Ascending aorta (tissue), 2 donors: ENCODE data around the gene IFNL4. TPM values are rescaled to one million over a fixed set of nuclear protein-coding genes. Genes with fewer than 3 reads are reported as not detected.

Source experiments
- DNase-seq, 2 donors: peaks; one replicate each; pipeline ENCODE4 v3.0.0-alpha.2; 2019; ENCODE audit warnings: low spot score in 2 of 2
- H3K27ac ChIP-seq, 2 donors: fragments of 200-600 bp; sonication (generic); one replicate each; pipeline ENCODE4 v1.5.1; 2016 to 2017; ENCODE audit warnings: mild to moderate bottlenecking in 1 of 2
- H3K27me3 ChIP-seq: fragments of 200-600 bp; sonication (generic); one replicate; pipeline ENCODE4 v1.5.1; 2017
- H3K36me3 ChIP-seq, 2 donors: fragments of 200-600 bp; sonication (generic); one replicate each; pipeline ENCODE4 v1.5.1; 2016
- H3K4me1 ChIP-seq, 2 donors: fragments of 200-600 bp; sonication (generic); one replicate each; pipeline ENCODE4 v1.5.1; 2016 to 2017; ENCODE audit warnings: mild to moderate bottlenecking in 1 of 2
- H3K4me3 ChIP-seq, 2 donors: fragments of 200-600 bp; sonication (generic); one replicate each; pipeline ENCODE4 v1.5.1; 2016 to 2017; ENCODE audit warnings: mild to moderate bottlenecking in 1 of 2
- H3K9me3 ChIP-seq, 2 donors: fragments of 200-600 bp; sonication (generic); one replicate each; pipeline ENCODE4 v1.5.1; 2016
- intact Hi-C: fragments of 100-400 bp; cut with DNase I; formaldehyde crosslinking; loops from one replicate; pipeline ENCODE4 v1.15.1; 2023
- total RNA-seq: library from RNA; depleted of rRNA; stranded (reverse); fragments of >200 nt; gene quantifications from one replicate; pipeline ENCODE4 v1.1.0, GENCODE V29; 2016
- TF ChIP-seq, protein P1 (sequence below), 3 experiments: fragments of 200-600 bp in 2 of 3; fragments of 450-650 bp in 1 of 3; sonication (generic) in 2 of 3; IDR thresholded peaks; one replicate each; pipeline ENCODE4 v1.5.1; 2016 to 2019; ENCODE audit warnings: antibody characterized with exemption in 3 of 3, mild to moderate bottlenecking in 1 of 3, moderate library complexity in 1 of 3

The IFNL4 gene
- total RNA-seq, 1 donor from 2014 or later, result not detected

DNA sequence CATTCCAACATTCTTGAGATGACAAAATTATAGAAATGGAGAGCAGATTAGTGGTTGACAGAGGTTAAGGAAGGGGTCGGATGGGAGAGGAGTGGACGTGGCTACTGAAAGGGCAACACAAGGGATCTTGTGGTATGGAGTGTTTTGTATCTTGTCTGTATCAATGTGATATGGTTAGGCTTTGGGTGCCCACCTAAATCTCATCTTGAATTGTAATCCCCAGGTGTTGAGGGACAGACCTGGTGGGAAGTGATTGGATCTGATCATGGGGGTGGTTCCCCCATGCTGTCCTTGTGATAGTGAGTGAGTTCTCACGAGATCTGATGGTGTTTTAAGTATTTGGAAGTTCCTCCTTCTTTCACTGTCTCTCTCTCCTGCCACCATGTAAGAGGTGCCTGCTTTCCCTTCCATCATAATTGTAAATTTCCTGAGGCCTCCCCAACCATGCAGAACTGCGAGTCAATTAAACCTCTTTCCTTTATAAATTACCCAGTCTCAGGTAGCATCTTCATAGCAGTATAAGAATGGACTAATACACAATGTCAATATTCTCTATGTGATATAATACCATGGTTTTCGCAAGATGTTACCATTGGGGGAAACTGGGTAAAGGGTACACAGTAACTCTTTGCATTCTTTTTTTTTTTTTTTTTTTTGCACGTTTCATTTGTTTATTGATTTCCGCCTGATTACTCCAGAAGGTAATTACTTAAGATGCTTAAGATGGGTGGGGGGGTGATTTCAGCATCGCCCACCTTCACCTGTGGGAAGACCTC, 4.9 kb upstream of the IFNL4 start:
- Histone ChIP-seq H3K4me1 (no peaks in the 10 kb centered on the region), H3K27me3 (peaks cover 2% of the 10 kb centered on the region), H3K4me3 (no peak overlapping the region), H3K36me3 (no peaks in the 10 kb centered on the region), H3K9me3 (no peaks in the 10 kb centered on the region), H3K27ac (no peak overlapping the region)
- TF ChIP-seq, protein P1, sequence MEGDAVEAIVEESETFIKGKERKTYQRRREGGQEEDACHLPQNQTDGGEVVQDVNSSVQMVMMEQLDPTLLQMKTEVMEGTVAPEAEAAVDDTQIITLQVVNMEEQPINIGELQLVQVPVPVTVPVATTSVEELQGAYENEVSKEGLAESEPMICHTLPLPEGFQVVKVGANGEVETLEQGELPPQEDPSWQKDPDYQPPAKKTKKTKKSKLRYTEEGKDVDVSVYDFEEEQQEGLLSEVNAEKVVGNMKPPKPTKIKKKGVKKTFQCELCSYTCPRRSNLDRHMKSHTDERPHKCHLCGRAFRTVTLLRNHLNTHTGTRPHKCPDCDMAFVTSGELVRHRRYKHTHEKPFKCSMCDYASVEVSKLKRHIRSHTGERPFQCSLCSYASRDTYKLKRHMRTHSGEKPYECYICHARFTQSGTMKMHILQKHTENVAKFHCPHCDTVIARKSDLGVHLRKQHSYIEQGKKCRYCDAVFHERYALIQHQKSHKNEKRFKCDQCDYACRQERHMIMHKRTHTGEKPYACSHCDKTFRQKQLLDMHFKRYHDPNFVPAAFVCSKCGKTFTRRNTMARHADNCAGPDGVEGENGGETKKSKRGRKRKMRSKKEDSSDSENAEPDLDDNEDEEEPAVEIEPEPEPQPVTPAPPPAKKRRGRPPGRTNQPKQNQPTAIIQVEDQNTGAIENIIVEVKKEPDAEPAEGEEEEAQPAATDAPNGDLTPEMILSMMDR (IDR thresholded peaks at IDR 0.05), result no peak
- intact Hi-C loops, result no loop called here
- no peak for DNase-seq

DNA sequence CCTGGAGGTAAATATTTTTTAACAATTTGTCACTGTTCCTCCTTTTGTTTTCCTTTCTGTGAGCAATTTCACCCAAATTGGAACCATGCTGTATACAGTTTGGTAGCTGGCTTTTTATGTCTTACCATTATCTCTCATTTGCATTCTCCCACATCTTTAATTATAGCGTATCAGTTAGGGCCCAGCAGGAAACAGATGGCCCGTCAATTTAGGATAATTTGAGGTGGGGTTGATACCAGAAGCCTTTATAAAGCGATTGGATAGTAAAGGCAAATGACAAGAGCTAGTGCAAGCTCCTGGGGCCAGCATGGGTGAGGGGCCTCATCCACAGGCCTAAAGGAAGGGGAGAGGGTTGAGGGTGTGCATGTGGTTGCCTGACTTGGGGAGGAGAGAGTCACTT, 3.8 kb upstream of the IFNL4 start:
- TF ChIP-seq, protein P1 (IDR thresholded peaks at IDR 0.05), result no peak

DNA sequence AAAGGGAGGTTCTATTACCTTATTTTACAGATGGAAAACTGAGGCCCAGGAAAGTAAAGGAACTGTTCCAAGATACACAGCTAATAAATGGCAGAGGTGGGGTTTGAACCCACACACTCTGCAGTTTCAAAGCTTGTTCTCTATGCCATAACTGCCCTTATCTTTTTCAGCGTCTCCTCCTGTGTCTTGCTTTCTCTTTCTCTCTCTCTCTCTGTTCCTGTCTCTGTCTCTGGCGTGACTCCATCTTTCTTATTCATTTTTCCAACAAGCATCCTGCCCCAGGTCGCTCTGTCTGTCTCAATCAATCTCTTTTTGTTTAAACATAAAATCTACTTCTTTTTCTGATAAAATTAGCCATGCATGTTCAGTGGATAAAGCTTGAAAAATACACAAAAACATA, 3.2 kb upstream of the IFNL4 start:
- intact Hi-C loops, result no loop called here
- H3K4me3 ChIP-seq, result no peak overlapping the region
- H3K4me1 ChIP-seq, result no peaks in the 10 kb centered on the region
- no peak overlapping the region for H3K27ac ChIP-seq
- DNase-seq, result no peak
- no peaks in the 10 kb centered on the region for H3K36me3 ChIP-seq
- H3K9me3 ChIP-seq, result no peaks in the 10 kb centered on the region
- peaks cover 12% of the 10 kb centered on the region for H3K27me3 ChIP-seq
- TF ChIP-seq, protein P1 (IDR thresholded peaks at IDR 0.05), result no peak

More for the DNA sequence above, 3.8 kb upstream of the IFNL4 start:
- no peaks in the 10 kb centered on the region for H3K36me3 ChIP-seq
- no peaks in the 10 kb centered on the region for H3K9me3 ChIP-seq
- H3K4me3 ChIP-seq, result no peak overlapping the region
- DNase-seq, result no peak
- intact Hi-C loops, result no loop called here
- no peaks in the 10 kb centered on the region for H3K4me1 ChIP-seq
- no peak overlapping the region for H3K27ac ChIP-seq
- H3K27me3 ChIP-seq, result peaks cover 12% of the 10 kb centered on the region

DNA sequence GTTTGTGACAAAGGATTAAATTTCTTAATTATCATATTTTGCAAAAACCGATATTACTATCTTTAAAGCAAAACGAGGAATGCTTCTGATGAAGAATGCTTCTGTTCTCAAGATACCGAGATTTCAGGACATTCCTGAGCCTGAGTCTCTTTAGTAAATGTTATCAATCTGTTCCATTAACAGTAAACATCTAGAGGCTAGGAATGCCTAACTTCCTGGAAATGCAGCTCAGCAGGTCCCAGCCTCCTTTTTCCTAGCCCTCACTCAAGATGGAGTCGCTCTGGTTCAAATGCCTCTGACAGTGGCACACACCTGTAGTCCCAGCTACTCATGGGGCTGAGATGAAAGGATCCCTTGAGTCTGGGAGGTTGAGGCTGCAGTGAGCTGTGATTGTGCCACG, 2.4 kb upstream of the IFNL4 start:
- peaks cover 12% of the 10 kb centered on the region for H3K27me3 ChIP-seq
- intact Hi-C loops, result no loop called here
- H3K4me3 ChIP-seq, result no peak overlapping the region
- TF ChIP-seq, protein P1 (IDR thresholded peaks at IDR 0.05), result no peak
- no peak for DNase-seq
- no peaks in the 10 kb centered on the region for H3K36me3 ChIP-seq
- no peaks in the 10 kb centered on the region for H3K9me3 ChIP-seq
- H3K27ac ChIP-seq, result no peak overlapping the region
- no peaks in the 10 kb centered on the region for H3K4me1 ChIP-seq

DNA sequence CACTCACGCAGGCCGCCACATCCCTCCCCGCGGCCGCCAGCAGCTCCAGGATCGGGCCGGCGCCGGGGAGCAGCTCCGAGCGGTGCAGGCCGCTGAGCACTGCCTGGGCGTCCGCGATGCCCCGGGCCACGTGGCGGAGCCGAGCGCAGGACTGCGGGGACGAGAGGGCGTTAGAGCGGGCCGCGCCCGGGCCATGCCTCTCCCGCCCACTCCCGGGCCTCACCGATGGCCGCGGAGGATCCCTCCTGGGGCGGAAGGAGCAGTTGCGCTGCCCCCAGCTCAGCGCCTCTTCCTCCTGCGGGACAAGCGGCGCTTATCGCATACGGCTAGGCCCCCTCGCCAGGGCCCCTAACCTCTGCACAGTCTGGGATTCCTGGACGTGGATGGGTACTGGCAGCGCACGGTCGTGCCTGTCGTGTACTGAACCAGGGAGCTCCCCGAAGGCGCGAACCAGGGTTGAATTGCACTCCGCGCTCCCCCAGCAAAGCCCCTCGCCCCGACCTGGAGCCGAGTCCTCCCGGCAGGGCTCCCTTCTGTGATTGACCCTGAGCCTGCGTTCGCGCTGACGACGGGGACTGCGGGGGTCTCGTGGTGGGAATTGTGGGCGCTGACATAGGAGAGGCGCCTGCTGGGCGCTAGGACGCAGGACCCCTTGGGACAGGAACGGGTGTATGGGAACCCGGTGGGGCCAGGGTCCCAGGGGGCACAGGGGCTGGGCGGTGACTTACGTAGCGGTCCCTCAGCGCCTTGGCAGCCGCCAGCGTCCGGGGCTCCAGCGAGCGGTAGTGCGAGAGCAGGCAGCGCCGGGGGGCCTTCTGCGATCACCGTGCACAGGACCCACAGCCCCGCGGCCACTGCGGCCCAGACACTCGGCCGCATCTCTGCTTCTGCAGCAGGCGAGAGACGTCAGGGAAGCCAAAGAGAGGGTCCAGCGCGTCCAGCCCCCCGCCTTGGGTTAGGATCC, 673 bp downstream of the IFNL4 start:
- Histone ChIP-seq H3K4me3 (peak overlapping the region; percentile 7 to 27), H3K27me3 (peaks cover 12% of the 10 kb centered on the region)
- TF ChIP-seq, protein P1 (IDR thresholded peaks at IDR 0.05), result no peak

More for the DNA sequence above, 673 bp downstream of the IFNL4 start:
- H3K36me3 ChIP-seq, result no peaks in the 10 kb centered on the region
- DNase-seq, result no peak
- H3K9me3 ChIP-seq, result no peaks in the 10 kb centered on the region
- intact Hi-C loops, result no loop called here
- H3K27ac ChIP-seq, result no peak overlapping the region
- H3K4me1 ChIP-seq, result no peaks in the 10 kb centered on the region
